Measurements from ENCODE around the gene CDK18.
A peak's percentile ranks its signal among the peaks of the same experiment; 100 is the strongest.
"Not testable (repeated sequence)": the region's sequence is repeated elsewhere in the genome, so short reads cannot be mapped to it uniquely, and the experiment has no call there.

Gene CDK18

DNA sequence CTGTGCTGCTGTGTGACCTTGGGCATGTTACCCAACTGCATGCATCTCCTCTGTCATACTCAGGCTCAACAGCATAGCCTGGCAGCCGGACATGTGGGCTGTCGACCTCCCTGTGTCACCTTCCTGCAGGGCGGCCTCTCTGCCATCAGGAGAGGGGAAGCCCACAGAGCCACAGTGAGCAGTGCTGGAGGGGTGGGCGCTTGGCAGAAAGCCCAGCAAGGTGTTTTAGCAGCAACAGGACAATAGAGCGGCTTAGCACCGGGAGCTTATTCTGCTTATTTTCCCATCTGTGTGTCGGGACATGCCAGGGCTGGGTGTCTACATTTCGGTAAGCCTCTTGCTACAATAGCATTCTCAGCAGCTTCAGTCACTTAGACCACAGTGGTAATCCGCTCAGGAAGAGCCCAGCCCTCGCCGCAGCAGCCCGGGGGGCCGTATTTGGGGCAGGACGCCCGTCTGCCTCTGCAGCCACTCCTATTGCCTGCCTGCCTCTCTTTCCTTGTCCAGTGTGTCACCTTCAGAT, 22.8 kb upstream of the CDK18 start:
- DNase-seq, result no peak

GRCh38 chr1:205482587-205482986, 21.9 kb upstream of the CDK18 start:
- DNase-seq, result not testable (repeated sequence)

DNA sequence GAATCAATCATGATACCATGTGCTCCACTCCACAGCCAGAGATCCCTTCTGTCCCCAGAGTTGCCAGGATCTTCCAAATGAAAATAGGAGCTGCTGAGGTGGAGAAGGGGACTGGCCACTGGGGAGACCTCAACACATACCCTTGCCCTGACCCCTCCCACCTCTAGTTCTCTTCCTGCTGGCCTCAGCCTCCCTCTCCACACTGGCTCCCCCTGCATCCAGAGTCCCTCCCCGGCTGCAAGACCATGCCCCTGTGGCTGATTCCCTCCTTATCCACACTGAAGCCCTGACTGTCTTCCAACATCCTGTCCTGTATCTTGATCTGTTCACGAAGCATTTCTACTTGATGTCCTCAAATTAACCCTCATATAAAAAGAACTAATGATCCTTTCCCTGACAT, 21.1 kb upstream of the CDK18 start:
- no peak for DNase-seq

DNA sequence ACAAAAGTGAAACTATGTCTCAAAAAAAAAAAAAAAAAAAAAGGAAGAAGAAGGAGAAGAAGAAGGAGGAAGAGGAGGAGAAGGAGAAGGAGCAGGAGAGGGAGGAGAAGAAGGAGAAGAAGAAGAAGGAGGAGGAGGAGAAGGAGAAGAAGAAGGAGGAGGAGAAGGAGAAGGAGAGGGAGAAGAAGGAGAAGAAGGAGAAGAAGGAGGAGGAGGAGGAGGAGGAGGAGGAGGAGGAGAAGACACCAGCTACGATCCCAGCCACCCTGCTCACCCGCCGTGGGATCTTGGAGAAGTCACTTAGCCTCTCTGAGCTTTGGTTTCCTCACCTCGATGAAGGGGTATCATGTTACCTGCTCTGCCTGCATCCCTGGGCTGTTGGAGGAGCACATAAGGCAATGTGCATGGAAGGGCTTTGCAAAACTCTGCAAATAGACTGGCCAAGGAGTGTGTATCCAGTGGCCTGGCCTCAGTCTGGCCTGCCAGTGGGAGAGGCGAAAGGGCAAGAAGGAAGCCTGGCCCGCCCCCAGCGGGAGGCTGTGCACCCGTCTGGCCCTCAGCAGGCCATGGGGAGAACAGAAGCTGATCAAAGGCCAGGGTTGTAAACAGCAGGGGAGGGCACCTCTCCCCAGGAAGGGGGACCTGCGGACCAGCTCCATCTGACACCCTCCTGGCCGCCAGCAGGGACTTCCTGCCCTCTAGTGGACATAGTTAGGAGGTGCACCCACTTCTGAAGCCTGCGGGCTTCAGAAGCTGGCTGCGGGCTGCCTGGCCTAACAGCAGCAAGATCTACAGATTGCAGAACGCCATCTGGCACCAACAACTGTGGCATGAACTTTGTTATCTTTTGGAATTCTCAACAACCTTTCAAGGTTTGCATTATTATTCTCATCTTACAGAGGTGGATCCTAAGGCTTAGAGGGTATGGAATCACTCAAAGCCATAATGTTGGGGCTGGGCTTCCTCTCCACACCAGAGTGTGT, 19.2 kb upstream of the CDK18 start:
- DNase-seq, result peak; percentile 54

DNA sequence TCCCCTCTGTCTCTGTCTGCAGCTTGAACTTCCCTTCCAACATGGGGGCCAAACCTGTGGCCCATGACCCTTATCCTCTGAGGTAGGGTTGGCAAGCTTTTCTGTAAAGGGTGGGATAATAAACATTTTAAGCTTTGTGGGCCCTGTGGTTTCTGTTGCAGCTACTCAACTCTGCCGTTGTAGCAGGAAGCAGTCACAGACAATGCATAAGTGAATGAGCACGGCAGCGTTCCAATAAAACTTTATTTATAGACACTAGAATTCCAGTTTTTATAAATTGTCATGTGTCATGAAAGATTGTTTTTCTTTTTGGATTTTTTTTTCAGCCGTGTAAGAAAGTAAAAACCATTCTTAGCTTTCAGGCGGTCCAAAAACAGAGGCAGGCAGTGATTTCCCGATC, 18.2 kb upstream of the CDK18 start:
- no peak for DNase-seq

DNA sequence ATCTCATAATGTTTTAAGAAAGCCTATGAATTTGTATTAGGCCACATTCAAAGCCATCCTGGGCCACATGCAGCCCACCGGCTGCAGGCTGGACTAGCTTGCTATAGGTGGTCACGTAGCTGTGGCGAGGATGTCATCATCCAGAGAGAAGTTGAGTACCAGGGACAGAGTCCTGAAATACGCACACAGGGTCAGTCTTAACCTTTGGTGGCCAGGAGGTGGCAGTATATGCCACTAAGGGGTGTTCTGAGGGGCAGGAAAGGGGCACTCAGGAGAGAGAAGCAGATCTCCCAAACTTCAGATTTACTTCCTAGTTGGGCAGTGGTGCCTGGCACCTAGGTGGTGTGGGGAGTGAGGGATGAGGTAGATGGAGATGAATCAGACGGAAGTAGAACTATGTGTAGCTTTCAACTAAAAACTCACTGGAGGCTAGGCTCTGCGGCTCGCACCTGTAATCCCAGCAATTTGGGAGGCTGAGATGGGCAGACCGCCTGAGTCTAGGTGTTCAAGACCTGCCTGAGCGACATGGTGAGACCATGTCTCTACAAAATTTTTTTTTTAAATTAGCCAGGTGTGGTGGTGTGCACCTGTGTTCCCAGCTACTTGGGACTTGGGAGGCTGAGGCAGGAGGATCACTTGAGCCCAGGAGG, 16.3 kb upstream of the CDK18 start:
- DNase-seq, result peak; percentile 31

DNA sequence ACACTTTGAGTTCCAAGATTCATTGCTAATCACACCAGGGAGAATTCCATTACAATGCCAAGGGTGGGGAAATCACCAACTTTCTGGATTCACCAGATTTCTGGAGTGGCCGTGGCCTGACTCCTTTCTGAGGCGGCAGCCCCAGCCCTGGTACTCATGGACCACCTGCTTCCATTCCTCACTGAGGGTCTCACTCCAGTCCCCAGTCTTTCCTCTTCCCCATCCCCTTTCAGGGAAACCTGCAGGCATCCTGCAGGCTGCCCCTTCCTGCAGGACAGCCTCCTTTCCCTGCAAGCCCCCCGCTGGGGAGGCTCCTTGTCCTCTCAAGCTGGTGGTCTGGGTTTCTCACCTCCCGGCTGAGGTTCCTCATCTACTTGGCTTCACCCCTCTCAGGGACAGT, 12.7 kb upstream of the CDK18 start:
- DNase-seq, result no peak

DNA sequence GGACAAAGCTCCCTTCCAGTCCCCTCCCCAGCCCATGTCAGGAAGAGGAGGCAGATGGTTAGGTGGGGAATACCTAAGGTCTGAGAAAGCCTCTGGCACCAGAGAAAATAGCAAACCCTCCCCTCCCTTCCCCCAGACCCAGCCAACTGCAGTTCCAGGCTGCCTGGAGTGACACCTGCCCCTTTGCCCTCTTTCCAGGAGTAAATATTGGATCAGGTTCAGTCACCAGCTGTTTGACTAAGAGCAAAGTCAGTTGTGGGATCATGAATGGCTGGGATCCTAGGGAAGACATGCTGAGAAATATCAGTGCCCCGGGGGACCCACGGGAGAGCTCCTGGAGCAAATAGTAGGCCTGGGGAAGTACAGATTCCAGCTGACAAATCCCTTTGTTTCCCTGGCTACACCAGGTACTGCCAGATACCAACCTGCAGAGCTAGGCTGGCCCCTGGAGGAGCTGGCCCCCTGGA, 12.2 kb upstream of the CDK18 start:
- DNase-seq, result no peak

DNA sequence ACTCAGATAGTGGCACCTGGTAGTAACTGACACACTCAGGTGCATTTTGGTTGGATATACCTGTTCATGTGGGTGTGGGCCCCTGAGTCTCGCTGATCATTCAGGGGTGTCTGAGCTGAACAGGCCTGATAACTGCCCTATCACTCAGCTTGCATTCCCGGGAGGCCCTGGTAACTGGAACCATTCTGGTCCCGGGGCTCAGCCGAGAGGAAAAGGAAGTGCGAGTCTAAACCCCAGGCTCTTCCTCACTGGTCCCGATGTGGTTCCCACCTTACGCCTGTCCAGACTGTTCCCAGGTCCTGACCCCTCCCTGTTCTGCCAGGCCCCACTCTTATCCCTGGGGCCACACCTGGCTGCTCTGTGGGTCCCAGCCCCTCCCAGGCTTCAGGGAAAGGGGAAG, 11.7 kb upstream of the CDK18 start:
- no peak for DNase-seq

GRCh38 chr1:205493241-205494085, 11.0 kb upstream of the CDK18 start:
- no peak for DNase-seq

- DNase-seq, result no peak
Measured at GRCh38 chr1:205494115-205494514, 10.4 kb upstream of the CDK18 start.

DNA sequence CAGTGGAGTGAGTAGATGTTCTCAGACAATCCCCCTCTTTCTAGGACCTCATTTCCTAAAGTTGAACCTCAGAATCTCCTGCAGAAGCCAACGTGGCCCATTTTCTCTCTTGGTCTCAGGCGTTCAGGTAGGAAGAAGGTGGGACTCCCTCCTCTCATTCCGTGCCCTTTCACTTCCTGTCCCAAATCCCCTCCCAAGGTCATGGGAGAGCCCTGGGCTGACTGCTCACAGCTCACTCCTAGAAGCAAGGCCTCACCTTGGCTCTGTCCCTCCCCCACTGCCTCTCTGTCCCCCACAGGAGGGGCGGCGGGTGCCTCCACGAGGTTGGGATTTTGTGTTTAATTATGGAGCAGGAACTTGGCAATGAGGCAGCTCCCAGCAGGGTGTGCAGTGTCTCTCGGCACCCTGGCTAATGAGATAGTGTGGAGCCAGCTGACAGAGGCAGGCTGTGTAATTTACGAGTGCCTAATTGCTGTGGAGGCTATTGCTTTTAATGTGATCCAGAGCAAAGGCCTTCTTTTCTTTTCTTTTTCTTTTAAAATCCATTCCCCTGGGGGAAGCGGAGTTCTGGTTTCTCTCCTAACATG, 9.1 kb upstream of the CDK18 start:
- DNase-seq, result no peak

DNA sequence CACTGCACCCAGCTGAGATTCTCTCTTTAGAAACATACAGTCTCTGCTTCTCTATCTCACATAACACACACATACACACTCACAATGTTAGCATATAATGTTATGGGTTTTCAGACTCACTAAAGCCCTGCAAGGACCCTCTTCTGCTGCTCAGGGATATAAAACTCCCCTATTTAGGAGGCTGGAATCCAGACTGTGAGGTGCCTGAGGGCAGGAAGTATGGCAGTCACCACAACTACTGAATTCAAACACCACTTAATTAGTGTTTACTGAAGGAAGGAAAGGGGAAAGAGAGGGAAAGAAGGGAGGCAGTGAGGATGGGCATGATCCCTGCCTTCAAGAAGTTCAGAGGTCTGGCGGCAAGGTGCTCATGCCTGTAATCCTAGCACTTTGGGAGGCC, 7.8 kb upstream of the CDK18 start:
- DNase-seq, result no peak

DNA sequence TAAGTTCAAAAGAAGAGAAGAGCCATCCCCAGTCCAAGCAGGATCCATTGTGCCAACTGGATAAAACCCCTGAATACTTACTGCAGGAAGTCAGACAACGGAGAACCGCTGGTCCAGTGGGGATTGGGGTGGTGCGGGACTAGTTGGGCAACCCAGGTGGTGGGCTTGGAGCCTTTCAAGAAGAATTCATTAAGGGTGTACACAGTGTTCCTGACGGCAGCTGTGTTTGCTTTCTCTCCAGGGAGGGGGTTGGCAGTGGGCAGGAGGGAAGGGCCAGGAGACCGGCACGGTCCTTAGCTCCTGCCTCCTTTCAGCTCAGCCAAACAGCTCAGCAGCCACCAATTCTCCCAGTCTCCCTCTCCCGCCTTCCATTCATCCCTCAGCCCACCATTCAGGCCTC, 7.1 kb upstream of the CDK18 start:
- DNase-seq, result no peak

- no peak for DNase-seq
Measured at GRCh38 chr1:205499789-205500188, 4.7 kb upstream of the CDK18 start.

- no peak for DNase-seq
Measured at GRCh38 chr1:205500240-205501233, 3.9 kb upstream of the CDK18 start.

- no peak for DNase-seq
Measured at GRCh38 chr1:205502111-205502810, 2.2 kb upstream of the CDK18 start.

GRCh38 chr1:205502992-205503391, 1.5 kb upstream of the CDK18 start:
- DNase-seq, result no peak

DNA sequence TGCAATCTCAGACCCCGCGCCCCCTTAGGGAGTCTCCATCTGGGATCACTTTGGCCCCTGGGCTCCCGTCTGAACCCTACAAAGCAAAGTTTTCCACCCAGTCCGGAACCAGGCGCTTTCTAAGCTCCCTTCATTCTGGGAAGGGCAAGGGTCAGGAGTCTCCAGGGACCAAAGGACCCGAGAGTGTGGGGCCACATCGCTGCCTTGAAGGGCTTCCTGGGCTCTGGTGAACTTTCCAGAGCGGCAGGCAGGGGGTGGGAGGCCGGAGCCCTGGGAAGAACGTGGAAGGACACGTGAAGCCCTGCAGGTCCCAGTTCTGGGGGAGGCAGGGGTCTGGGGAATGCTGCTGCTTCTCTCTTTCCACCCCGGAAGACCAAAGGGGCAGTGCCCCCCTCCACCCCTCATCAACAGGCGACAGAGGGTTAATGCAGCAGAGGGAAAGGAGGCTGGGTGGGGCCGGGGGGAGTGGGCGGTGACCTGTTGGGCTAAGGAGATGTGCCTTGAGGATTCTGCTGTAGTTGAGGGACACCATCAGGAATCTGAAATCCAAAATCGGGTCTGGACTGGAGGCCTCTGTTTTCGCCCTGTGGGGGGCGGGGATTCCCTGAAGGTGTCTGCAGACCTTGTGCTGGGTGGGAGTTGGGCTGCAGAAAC, 734 bp downstream of the CDK18 start:
- DNase-seq, result no peak

DNA sequence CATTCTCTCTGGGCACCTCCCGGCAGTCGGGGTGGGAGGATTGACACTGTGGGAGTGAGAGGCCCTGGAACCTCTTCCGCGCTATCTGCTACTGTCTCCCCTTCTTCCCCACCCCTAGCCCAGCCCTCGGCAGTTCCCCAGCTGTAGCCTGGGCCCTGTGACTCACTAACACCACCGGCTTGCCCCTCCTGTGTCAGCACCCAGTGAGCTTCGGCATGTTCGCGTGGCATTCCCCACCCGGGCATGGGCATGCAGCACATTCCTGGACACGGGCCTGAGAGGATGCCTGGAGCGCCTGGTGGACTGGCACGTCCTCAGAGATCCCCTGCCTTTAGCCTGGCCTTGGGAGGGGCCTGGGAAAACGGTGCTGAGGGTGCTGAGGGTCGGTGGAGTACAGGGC, 1.3 kb downstream of the CDK18 start:
- no peak for DNase-seq
